CD4-positive, alpha-beta T cell treated with Interleukin-17A for 4 hours (primary cell): Measurements from ENCODE around the gene RACK1.

ENCODE experiments used
- DNase-seq: peaks from one replicate; pipeline ENCODE4 v3.0.0-alpha.2; 2020; ENCODE audit warnings: mixed read lengths

Gene RACK1

GRCh38 chr5:181259283-181259682 lies 15.6 kb upstream of the RACK1 start:
- no peak for DNase-seq

- no peak for DNase-seq
Observed at GRCh38 chr5:181258576-181258975, 14.9 kb upstream of the RACK1 start.

- no peak for DNase-seq
Observed at GRCh38 chr5:181255836-181256578, 12.3 kb upstream of the RACK1 start.

GRCh38 chr5:181255276-181255675 lies 11.6 kb upstream of the RACK1 start:
- DNase-seq = no peak

- DNase-seq = no peak
Observed at GRCh38 chr5:181248277-181248676, 4.6 kb upstream of the RACK1 start.

- DNase-seq = peak; percentile 80
Observed at GRCh38 chr5:181246276-181247049, 2.8 kb upstream of the RACK1 start.

- no peak for DNase-seq
Observed at GRCh38 chr5:181245427-181246275, 1.9 kb upstream of the RACK1 start.

GRCh38 chr5:181243018-181243563 lies 615 bp downstream of the RACK1 start:
- DNase-seq = peak; percentile 51

- no peak for DNase-seq
Observed at GRCh38 chr5:181242031-181242451, 1.7 kb downstream of the RACK1 start.

- DNase-seq = peak; percentile 47
Observed at GRCh38 chr5:181241393-181241975, 2.2 kb downstream of the RACK1 start.

- no peak for DNase-seq
Observed at GRCh38 chr5:181239062-181239663, 4.5 kb downstream of the RACK1 start.

GRCh38 chr5:181237729-181238385 lies 5.8 kb downstream of the RACK1 start:
- no peak for DNase-seq

- no peak for DNase-seq
Observed at GRCh38 chr5:181236954-181237641, 6.6 kb downstream of the RACK1 start.

GRCh38 chr5:181236471-181236870 lies 7.2 kb downstream of the RACK1 start:
- no peak for DNase-seq

GRCh38 chr5:181235689-181236366 lies 7.9 kb downstream of the RACK1 start:
- no peak for DNase-seq

GRCh38 chr5:181235323-181235688 lies 8.4 kb downstream of the RACK1 start:
- no peak for DNase-seq

GRCh38 chr5:181234455-181235306 lies 9.0 kb downstream of the RACK1 start:
- no peak for DNase-seq

- DNase-seq = no peak
Observed at GRCh38 chr5:181233801-181234454, 9.8 kb downstream of the RACK1 start.
